Testis (tissue), 2 donors: ENCODE data around the gene CACNG3.

Experiments used
- CTCF ChIP-seq, 3 experiments: fragments of 450-650 bp in 2 of 3; fragments of 200-600 bp in 1 of 3; sonication (generic) in 1 of 3; IDR thresholded peaks; one replicate each; pipeline ENCODE4 v1.5.1; 2016 to 2019; ENCODE audit warnings: antibody characterized with exemption in 3 of 3, mild to moderate bottlenecking in 2 of 3, moderate library complexity in 1 of 3
- POLR2A ChIP-seq: fragments of 450-650 bp; IDR thresholded peaks from one replicate; pipeline ENCODE4 v1.6.1; 2017; ENCODE audit warnings: antibody characterized with exemption, mild to moderate bottlenecking, moderate library complexity

GRCh38 chr16:24282141-24282540 lies 26.0 kb downstream of the CACNG3 start:
- no peak for TF ChIP-seq CTCF (IDR thresholded peaks at IDR 0.05)
- TF ChIP-seq POLR2A = no peak
